Neural cell (in vitro differentiated cells): Measurements from ENCODE around the gene NPM3. TPM values are rescaled to one million over a fixed set of nuclear protein-coding genes. Genes with fewer than 3 reads are reported as not detected.

Experiments
- H2AFZ ChIP-seq: fragments of 200-600, 300-800 bp; sonication (generic), shearing (Covaris generic); 2 replicates; pipeline ENCODE4 v1.6.0; 2014; ENCODE audit warnings: low read depth, mild to moderate bottlenecking, antibody characterized with exemption, low read length, moderate library complexity
- H3F3A ChIP-seq: fragments of 200-600 bp; shearing (Covaris generic); 2 replicates; pipeline ENCODE4 v1.6.1; 2016; ENCODE audit warnings: mild to moderate bottlenecking, moderate library complexity, mixed read lengths, antibody characterized with exemption, low read length; ENCODE audit not compliant: insufficient read depth, poor library complexity, severe bottlenecking
- H3K27ac ChIP-seq: fragments of 200-600, 300-800 bp; sonication (generic), shearing (Covaris generic); 2 replicates; pipeline ENCODE4 v1.5.1; 2014; ENCODE audit warnings: mild to moderate bottlenecking, low read length, moderate library complexity
- H3K27me3 ChIP-seq: fragments of 300-800, 200-600 bp; sonication (generic), shearing (Covaris generic); 2 replicates; pipeline ENCODE4 v1.6.0; 2014; ENCODE audit warnings: mild to moderate bottlenecking, low read depth, low read length, moderate library complexity; ENCODE audit not compliant: insufficient read depth
- H3K36me3 ChIP-seq: fragments of 300-800, 200-600 bp; sonication (generic), shearing (Covaris generic); 2 replicates; pipeline ENCODE4 v1.5.1; 2014; ENCODE audit warnings: mild to moderate bottlenecking, antibody characterized with exemption, low read length, moderate library complexity; ENCODE audit not compliant: insufficient read depth
- H3K4me2 ChIP-seq: fragments of 300-800, 200-600 bp; sonication (generic), shearing (Covaris generic); 2 replicates; pipeline ENCODE4 v1.6.0; 2014; ENCODE audit warnings: mild to moderate bottlenecking, low read length
- H3K4me3 ChIP-seq: fragments of 300-800, 200-600 bp; sonication (generic), shearing (Covaris generic); 2 replicates; pipeline ENCODE4 v1.5.1; 2014; ENCODE audit warnings: mild to moderate bottlenecking, low read length, moderate library complexity
- H3K79me2 ChIP-seq: fragments of 200-600 bp; shearing (Covaris generic); replicated peaks from 2 replicates; pipeline ENCODE4 v1.6.0; 2014; ENCODE audit warnings: mild to moderate bottlenecking, low read length, moderate library complexity; ENCODE audit not compliant: insufficient read depth
- H3K9ac ChIP-seq: fragments of 300-800, 200-600 bp; sonication (generic), shearing (Covaris generic); 2 replicates; pipeline ENCODE4 v1.6.1; 2016; ENCODE audit warnings: mild to moderate bottlenecking, low read length, mixed read lengths
- H3K9me2 ChIP-seq: fragments of 200-600 bp; shearing (Covaris generic); 2 replicates; pipeline ENCODE4 v1.6.1; 2016; ENCODE audit warnings: mild to moderate bottlenecking, low read length, mixed read lengths; ENCODE audit not compliant: insufficient read depth
- H3K9me3 ChIP-seq: fragments of 200-600, 300-800 bp; sonication (generic), shearing (Covaris generic); 2 replicates; pipeline ENCODE4 v1.6.1; 2016; ENCODE audit warnings: mild to moderate bottlenecking, mixed run types, low read length, moderate library complexity, mixed read lengths
- H4K20me1 ChIP-seq: fragments of 200-600 bp; shearing (Covaris generic); 2 replicates; pipeline ENCODE4 v1.6.1; 2016; ENCODE audit warnings: mild to moderate bottlenecking, mixed run types; ENCODE audit not compliant: insufficient read depth
- CTCF ChIP-seq: fragments of 450-650 bp; IDR thresholded peaks from 2 replicates; pipeline ENCODE4 v1.5.1; 2014; ENCODE audit warnings: antibody characterized with exemption, mild to moderate bottlenecking, moderate library complexity; ENCODE audit not compliant: poor library complexity, severe bottlenecking
- EZH2 ChIP-seq: fragments of 200-600, 300-800 bp; shearing (Covaris generic), sonication (generic); IDR thresholded peaks from 2 replicates; pipeline ENCODE4 v1.6.1; 2014; ENCODE audit warnings: antibody characterized with exemption, low read length, borderline replicate concordance, mild to moderate bottlenecking; ENCODE audit not compliant: insufficient read depth, poor library complexity, severe bottlenecking
- POLR2AphosphoS5 ChIP-seq: IDR thresholded peaks from 2 replicates; pipeline ENCODE4 v1.6.1; 2012
- RAD21 ChIP-seq: fragments of 450-650 bp; conservative IDR thresholded peaks from 2 replicates; pipeline ENCODE4 v1.6.1; 2014; ENCODE audit warnings: antibody characterized with exemption, mild to moderate bottlenecking, moderate library complexity
- REST ChIP-seq: IDR thresholded peaks from 2 replicates; pipeline ENCODE4 v1.6.1; 2012; ENCODE audit warnings: borderline replicate concordance
- SMC3 ChIP-seq: fragments of 450-650 bp; conservative IDR thresholded peaks from 2 replicates; pipeline ENCODE4 v1.6.1; 2014; ENCODE audit warnings: antibody characterized with exemption, mild to moderate bottlenecking, moderate library complexity; ENCODE audit not compliant: poor library complexity
- TAF1 ChIP-seq: IDR thresholded peaks from 2 replicates; pipeline ENCODE4 v1.6.1; 2012; ENCODE audit warnings: low read depth
- polyA plus RNA-seq: library from polyadenylated mRNA; depleted of rRNA; stranded (reverse); fragments of >200 nt; gene quantifications from 2 replicates; pipeline ENCODE4 v1.2.3, GENCODE V29; 2014

Gene NPM3
- polyA plus RNA-seq, 1 donor from 2014 or later = 53.0 TPM

- peaks cover 52% of the 10 kb centered on the region for H3K27me3 ChIP-seq
- TF ChIP-seq RAD21 (no peak), CTCF (peak; percentile 67)
- peaks cover 7% of the 10 kb centered on the region for H4K20me1 ChIP-seq
- H3K9ac ChIP-seq = no peak overlapping the region
- no peak overlapping the region for H3K27ac ChIP-seq
- no peaks in the 10 kb centered on the region for H3K9me2 ChIP-seq
- H2AFZ ChIP-seq = no peak overlapping the region
- H3K9me3 ChIP-seq = no peaks in the 10 kb centered on the region
- no peak overlapping the region for H3K4me3 ChIP-seq
- no peaks in the 10 kb centered on the region for H3K36me3 ChIP-seq
- H3F3A ChIP-seq = peaks cover 9% of the 10 kb centered on the region
- no peak overlapping the region for H3K4me2 ChIP-seq
- no peaks in the 10 kb centered on the region for H3K79me2 ChIP-seq
Measured at GRCh38 chr10:101779544-101780186, 3.6 kb downstream of the NPM3 start.

- Histone ChIP-seq H3K4me3 (peak overlapping the region; percentile 50), H3F3A (peaks cover 5% of the 10 kb centered on the region), H3K9me3 (no peaks in the 10 kb centered on the region), H2AFZ (no peak overlapping the region), H3K79me2 (no peaks in the 10 kb centered on the region), H3K27me3 (peaks cover 59% of the 10 kb centered on the region), H3K4me2 (no peak overlapping the region), H3K27ac (no peak overlapping the region), H3K9ac (peak overlapping the region; percentile 12), H4K20me1 (peaks cover under 1% of the 10 kb centered on the region), H3K36me3 (no peaks in the 10 kb centered on the region), H3K9me2 (no peaks in the 10 kb centered on the region)
- TF ChIP-seq EZH2 (peak; percentile 55), POLR2AphosphoS5 (no peak), SMC3 (no peak), TAF1 (no peak), CTCF (no peak), RAD21 (no peak), REST (no peak)
Measured at GRCh38 chr10:101778781-101779543, 4.3 kb downstream of the NPM3 start.
